Body of pancreas (tissue), 4 donors: Measurements from ENCODE around the gene MYO6. TPM values are rescaled to one million over a fixed set of nuclear protein-coding genes. Genes with fewer than 3 reads are reported as not detected.

Experiments
- ATAC-seq: fragments of 150-250 bp; one replicate; pipeline ENCODE4 v1.9.1; 2016
- DNase-seq, 4 donors: peaks; one replicate each; pipeline ENCODE4 v3.0.0-alpha.2; 2019
- H3K27ac ChIP-seq, 4 donors: fragments of 200-600 bp; sonication (generic); 1 replicate in 3 of 4; 2 replicates in 1 of 4; pipeline versions ENCODE4 v1.5.1 to v1.6.1; 2016 to 2019; ENCODE audit warnings: mild to moderate bottlenecking in 1 of 4, mixed read lengths in 1 of 4, moderate library complexity in 1 of 4
- H3K27me3 ChIP-seq, 2 donors: fragments of 200-600 bp; sonication (generic); one replicate each; pipeline ENCODE4 v1.6.0; 2016; ENCODE audit warnings: mild to moderate bottlenecking in 1 of 2
- H3K36me3 ChIP-seq, 2 donors: fragments of 200-600 bp; sonication (generic); replicated peaks in 1 of 2; 2 replicates each; pipeline ENCODE4 v1.5.1; 2016; ENCODE audit warnings: low read depth in 2 of 2; ENCODE audit not compliant: insufficient read depth in 1 of 2
- H3K4me1 ChIP-seq: fragments of 200-600 bp; sonication (generic); one replicate; pipeline ENCODE4 v1.6.0; 2016
- H3K4me3 ChIP-seq, 2 donors: fragments of 200-600 bp; sonication (generic); 1 replicate in 1 of 2; 2 replicates in 1 of 2; pipeline ENCODE4 v1.5.1; 2016 to 2019
- H3K9me3 ChIP-seq, 3 donors: fragments of 200-600 bp; sonication (generic); 1 replicate in 2 of 3; 2 replicates in 1 of 3; pipeline ENCODE4 v1.5.1; 2016
- CTCF ChIP-seq, 7 experiments: fragments of 450-650 bp in 4 of 7; fragments of 200-600 bp in 3 of 7; sonication (generic) in 3 of 7; IDR thresholded peaks; one replicate each; pipeline ENCODE4 v1.5.1; 2016 to 2019; ENCODE audit warnings: antibody characterized with exemption in 7 of 7
- POLR2A ChIP-seq, 3 donors: fragments of 450-650 bp; IDR thresholded peaks; one replicate each; pipeline ENCODE4 v1.6.1; 2016; ENCODE audit warnings: antibody characterized with exemption in 3 of 3, mild to moderate bottlenecking in 2 of 3
- WGBS, 2 donors: methylation state at CpG; one replicate each; pipeline ENCODE4 v1.1.5; 2017; 5-methylcytosine and 5-hydroxymethylcytosine counted together
- intact Hi-C: fragments of 100-400 bp; cut with DNase I; formaldehyde crosslinking; loops from one replicate; pipeline ENCODE4 v1.15.1; 2023
- total RNA-seq, 2 donors: library from RNA; depleted of rRNA; stranded (reverse); fragments of >200 nt; gene quantifications; one replicate each; pipeline ENCODE4 v1.1.0, GENCODE V29; 2016

MYO6 gene
- total RNA-seq, 2 donors from 2014 or later = 21.0 to 29.7 TPM

- H3K36me3 ChIP-seq = no peaks in the 10 kb centered on the region
- no peak overlapping the region for H3K4me3 ChIP-seq
- H3K9me3 ChIP-seq = no peaks in the 10 kb centered on the region
- TF ChIP-seq POLR2A (IDR thresholded peaks at IDR 0.05) = no peak
- no peak for TF ChIP-seq CTCF (IDR thresholded peaks at IDR 0.05)
- intact Hi-C loops = no loop called here
- no peaks in the 10 kb centered on the region for H3K27me3 ChIP-seq
- no peak for ATAC-seq
- no peak for DNase-seq
- 91 to 93% methylated on average over 9 of the region's 9 CpGs for WGBS, 2 donors
- H3K27ac ChIP-seq = no peak overlapping the region
- H3K4me1 ChIP-seq = no peaks in the 10 kb centered on the region
These were observed 51.9 kb downstream of the MYO6 start for GRCh38 chr6:75800708-75801505.

GRCh38 chr6:75802366-75802765 lies 53.3 kb downstream of the MYO6 start:
- WGBS, 2 donors = 91 to 95% methylated on average over 6 of the region's 6 CpGs
- no peaks in the 10 kb centered on the region for H3K9me3 ChIP-seq
- H3K36me3 ChIP-seq = no peaks in the 10 kb centered on the region
- no peaks in the 10 kb centered on the region for H3K4me1 ChIP-seq
- no peak overlapping the region for H3K4me3 ChIP-seq
- TF ChIP-seq POLR2A (IDR thresholded peaks at IDR 0.05) (no peak), CTCF (IDR thresholded peaks at IDR 0.05) (no peak)
- ATAC-seq = no peak
- intact Hi-C loops = no loop called here
- H3K27me3 ChIP-seq = no peaks in the 10 kb centered on the region
- DNase-seq = no peak
- no peak overlapping the region for H3K27ac ChIP-seq

- Histone ChIP-seq H3K36me3 (no peaks in the 10 kb centered on the region), H3K9me3 (no peaks in the 10 kb centered on the region), H3K4me1 (no peaks in the 10 kb centered on the region), H3K27ac (no peak overlapping the region), H3K4me3 (no peak overlapping the region), H3K27me3 (no peaks in the 10 kb centered on the region)
- DNase-seq (no peak), ATAC-seq (no peak)
- TF ChIP-seq CTCF (IDR thresholded peaks at IDR 0.05) = no peak
- TF ChIP-seq POLR2A (IDR thresholded peaks at IDR 0.05) = no peak
- intact Hi-C loops = no loop called here
These were observed 59.5 kb downstream of the MYO6 start for GRCh38 chr6:75808507-75808906.

- DNase-seq (no peak), ATAC-seq (no peak)
- Histone ChIP-seq H3K9me3 (no peaks in the 10 kb centered on the region), H3K27ac (no peak overlapping the region), H3K36me3 (no peaks in the 10 kb centered on the region), H3K27me3 (no peaks in the 10 kb centered on the region), H3K4me1 (no peaks in the 10 kb centered on the region), H3K4me3 (no peak overlapping the region)
- intact Hi-C loops = no loop called here
- no peak for TF ChIP-seq POLR2A (IDR thresholded peaks at IDR 0.05)
- no peak for TF ChIP-seq CTCF (IDR thresholded peaks at IDR 0.05)
- WGBS, 2 donors = 93 to 96% methylated on average over 1 of the region's 1 CpG
These were observed 63.5 kb downstream of the MYO6 start for GRCh38 chr6:75812560-75812959.
